Inflammatory macrophage (primary cell): Measurements from ENCODE around the gene IKZF5.

Experiments used
- DNase-seq, 2 donors: peaks; one replicate each; pipeline ENCODE4 v3.0.0-alpha.2; 2020 to 2022

The IKZF5 gene

DNA sequence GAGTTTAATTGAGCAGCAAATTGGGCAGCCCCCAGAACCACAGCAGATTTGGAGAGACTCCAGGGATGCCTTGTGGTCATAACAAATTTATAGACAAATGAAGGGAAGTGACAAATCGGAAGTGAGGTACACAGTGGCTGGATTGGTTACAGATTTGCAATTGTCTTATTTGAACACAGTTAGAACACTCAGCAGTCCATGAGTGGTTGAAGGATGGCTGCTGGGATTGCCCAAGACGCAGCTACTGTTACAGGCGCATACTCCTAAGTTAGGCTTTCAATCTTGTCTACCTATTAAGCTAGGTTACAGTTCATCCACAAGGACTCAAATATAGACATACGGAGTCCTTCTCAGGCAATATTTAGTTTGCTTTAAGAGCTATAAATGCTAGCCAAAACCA, 7.6 kb upstream of the IKZF5 start:
- no peak for DNase-seq

DNA sequence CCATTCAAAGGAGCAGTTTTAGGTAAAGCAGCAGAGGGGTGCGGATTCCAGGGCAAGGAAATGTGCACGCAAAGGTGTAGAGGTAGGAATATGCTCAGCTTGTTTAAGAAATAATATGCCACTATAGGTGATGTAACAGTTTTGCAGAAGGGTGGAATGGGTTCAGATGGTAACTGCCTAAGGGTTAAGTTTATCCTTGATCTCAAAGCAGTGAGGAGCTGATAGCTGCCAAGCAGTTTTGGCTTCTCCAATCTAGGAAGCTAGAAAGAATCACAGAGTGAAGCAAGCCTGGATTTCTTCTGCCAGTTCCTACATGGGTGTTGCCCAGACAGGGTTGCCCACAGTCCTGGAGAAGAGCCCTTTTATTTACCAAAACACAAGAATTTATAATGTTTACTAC, 6.2 kb upstream of the IKZF5 start:
- DNase-seq = no peak

DNA sequence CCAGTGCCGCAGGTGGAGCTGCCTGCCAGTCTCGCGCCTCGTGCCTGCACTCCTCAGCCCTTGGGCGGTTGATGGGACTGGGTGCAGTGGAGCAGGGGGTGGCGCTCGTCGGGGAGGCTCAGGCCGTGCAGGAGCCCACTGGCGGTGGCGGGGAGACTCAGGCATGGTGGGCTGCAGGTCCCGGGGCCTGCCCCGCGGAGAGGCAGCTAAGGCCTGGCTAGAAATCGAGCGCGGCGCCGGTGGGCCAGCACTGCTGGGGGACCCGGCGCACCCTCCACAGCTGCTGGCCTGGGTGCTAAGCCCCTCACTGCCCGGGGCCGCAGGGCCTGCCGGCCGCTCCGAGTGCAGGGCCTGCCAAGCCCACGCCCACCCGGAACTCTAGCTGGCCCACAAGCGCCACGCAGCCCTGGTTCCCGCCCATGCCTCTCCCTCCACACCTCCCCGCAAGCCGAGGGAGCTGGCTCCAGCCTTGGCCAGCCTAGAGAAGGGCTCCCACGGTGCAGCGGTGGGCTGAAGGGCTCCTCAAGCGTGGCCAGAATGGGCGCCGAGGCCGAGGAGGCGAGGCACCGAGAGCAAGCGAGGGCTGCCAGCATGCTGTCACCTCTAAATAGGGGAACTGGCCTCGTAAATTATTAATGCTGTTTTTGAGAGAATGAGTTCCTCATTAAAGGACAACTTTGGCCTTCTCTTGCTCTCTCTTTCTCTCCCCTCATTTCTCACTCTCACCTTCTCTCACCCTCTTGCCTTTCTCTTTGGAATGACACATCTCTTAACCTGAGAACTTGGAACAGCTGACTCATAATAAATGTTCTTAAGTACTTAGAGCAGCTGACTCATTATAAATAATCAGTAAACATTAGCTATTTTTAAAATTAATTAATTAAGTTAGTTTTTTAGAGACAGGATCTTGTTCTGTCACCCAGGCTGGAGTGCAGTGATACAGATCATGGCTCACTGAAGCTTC, 5.1 kb upstream of the IKZF5 start:
- no peak for DNase-seq

DNA sequence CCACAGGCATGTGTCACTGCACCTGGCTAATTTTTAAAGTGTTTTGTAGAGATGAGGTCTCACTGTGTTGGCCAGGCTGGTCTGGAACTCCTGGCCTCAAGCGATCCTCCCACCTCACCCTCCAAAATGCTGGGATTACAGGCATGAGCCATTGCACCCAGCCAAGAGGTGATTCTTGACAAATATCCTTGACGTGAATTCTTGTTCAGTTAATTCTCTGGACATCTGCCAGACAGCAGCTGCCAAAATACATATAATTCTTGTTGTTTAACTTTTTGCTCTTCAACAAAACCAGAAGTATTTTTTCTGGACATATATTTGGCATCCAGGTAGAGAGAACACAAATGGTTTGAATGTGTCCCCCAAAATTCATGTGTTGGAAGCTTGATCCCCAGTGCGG, 3.4 kb upstream of the IKZF5 start:
- DNase-seq = no peak

DNA sequence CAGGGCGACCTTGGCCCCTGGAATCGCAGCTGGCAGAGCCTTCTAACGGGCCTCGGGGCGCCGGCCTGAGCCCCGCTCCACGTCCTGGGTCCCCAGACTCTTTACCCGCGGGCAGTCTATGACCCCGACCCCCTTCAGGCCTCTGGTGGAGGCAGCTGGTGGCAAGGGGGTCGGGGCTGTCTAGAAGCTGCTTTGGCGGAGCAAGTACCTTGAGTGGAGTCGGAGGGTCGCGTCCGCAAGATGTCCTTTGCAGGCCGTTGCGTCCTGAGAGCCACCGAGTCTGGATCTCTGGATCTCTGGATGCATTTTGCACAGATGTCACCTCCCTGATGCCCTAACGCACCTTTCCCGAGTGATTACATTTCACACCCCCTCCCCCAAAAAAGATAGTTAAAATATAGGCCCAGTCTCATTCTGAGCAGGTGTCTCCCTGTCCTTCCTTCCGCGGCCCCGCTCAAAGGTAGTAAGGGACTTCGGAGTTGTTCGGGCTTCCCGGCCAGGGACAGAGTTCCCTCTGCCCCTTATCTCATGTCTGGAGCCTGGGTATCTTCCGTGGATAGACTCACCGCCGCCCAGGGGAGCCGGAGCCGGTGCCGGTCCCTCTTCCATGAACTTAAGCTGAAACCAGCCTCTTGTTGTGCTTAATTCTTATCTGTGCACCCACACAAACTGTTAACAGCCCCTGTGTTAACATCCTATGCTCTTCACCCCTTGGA, 668 bp upstream of the IKZF5 start:
- no peak for DNase-seq

DNA sequence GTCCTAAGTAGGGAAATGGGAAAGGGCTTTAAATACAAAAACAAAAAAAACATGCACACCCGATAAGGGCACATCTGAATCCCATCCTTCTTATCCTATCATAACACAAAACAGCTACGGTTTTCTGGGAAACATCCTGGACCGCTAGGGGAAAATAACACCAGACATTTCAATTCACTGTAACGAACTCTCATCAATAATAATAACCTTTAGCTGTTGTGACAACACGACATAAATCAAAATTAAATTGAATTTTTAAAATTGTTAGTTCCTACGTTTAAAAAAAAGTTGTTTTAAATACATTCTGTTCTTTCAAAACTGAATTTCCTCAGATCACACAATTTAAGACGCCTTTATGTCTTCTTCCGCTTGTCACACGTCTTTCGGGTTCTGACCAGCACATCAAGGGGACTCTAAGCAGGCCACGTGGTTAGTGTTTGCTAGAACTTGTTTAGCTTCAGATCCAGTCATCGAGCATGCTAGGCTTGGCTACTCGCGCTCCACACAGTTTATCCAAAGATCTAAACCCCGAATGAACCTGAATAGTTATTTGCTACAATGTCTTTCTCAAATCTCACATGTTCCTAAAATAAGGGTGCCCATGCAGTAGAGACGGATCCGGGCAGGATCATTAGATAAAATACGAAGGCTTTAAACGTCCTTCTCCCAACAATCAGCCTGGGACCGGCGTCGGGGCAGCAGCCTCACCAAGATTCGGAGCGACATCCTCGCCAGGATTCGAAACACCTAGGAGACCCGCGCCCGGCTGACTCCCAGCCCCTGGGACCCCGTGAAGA, 839 bp downstream of the IKZF5 start:
- DNase-seq = peak; percentile 61 to 79

DNA sequence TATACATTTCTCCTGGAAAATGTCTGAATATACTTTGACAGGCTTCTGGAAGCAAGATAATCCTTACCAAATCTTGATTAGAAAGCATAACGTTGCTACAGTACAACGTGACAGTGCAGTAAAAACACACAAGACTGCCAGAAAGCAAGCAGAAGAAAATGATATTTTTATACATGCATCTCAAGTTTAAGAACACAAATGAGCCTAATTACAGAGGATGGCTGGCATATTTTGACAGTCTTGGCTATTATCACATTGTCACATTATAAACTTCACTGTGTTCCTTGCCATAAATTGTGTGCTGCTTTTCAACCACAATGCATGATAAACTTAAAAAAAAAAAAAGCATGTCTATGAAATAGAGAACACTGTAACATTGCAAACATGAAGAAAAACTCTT, 4.3 kb downstream of the IKZF5 start:
- DNase-seq = no peak

DNA sequence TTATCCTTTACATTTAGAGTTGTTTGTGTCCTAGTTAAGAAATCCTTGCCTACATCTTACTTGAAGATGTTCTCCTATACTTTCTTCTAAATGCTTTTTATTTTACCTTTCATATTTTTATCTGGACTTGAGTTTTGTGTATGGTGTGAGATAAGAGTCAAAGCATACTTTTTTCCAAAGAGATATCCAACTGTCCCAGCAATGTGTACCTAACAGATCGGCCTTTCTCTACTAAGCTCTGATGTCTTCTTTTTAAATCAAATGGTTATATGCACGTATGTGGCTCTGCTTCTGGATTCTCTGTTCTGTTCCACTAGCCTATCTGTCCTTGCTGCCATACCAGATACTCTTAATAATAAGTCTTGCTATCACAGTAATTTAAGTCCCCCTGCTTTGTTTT, 7.2 kb downstream of the IKZF5 start:
- no peak for DNase-seq

DNA sequence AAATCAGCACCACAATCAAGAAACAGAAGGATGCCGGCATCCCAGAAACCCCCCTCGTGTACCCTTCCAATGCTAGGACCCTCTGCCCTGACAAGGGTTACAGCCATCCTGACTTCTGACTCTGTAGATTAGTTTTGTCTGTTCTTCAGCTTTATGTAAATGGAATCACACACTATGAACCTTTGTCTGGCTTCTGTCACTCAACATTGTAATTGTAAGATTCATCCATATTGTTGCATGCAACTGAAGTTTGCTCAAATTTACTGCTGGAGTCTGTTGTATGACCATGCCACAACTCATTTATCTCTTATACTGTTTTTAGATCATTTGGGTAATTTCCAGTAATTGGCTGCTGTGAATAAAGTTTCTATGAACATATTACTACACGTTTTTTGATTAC, 8.4 kb downstream of the IKZF5 start:
- no peak for DNase-seq

DNA sequence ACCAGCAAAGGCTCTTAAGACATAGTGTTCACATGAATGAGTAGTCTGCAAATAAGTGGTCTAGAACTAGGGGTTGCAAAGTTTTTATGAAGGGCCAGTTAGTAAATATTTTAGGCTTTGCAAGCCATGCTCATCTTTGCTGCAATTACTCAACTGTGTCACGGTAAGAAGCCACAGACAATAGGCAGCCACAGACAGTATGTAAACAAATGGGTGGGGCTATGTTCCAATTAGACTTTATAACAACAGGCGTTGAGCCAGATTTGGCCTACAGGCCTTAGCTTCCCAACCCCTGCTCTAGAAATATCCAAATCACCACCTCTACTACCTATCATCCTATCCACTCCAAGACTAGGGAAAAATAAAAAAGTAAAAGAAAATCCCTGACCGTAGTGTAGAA, 9.2 kb downstream of the IKZF5 start:
- DNase-seq = no peak

DNA sequence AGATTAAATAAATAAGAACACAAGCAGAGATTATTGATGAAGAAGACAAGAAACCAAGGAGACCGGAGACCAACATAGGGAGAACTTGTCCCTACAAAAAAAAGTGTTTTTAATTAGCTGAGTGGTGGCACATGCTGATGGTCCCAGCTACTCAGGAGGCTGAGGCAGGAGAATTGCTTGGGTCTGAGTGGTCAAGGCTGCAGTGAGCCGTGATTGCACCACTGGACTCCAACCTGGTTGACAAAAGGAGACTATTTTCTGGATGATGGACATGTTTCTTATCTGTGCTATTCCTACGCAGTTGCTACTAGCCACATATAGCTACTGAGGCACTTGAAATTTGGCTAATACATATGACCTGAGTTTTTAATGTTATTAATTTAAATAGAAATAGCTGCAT, 9.7 kb downstream of the IKZF5 start:
- DNase-seq = no peak

DNA sequence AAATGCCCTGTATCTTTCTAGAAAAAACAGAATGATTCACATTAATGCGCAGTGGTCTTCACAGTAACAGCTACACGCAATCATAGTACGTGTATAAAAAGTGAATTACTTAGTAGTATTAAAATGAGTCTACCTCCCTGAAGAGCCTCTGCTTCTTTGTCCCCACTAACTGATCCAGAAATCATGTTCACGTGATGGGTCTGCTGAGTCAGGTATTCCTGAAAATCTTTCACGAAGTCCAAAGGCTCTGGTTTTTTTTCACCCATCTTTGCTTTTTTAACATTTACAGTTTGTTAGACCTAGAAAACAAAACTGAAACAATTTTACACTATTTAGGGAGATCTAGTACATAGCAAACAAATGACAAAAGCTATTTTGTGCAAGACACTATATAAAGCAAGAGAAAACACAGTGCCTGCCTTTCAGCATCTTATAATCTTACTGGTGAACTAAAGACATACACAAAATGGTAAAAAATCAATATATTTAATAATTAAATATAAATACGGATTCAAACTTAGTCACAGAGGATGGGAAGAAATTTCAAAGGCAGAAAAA, 10.2 kb downstream of the IKZF5 start:
- no peak for DNase-seq

DNA sequence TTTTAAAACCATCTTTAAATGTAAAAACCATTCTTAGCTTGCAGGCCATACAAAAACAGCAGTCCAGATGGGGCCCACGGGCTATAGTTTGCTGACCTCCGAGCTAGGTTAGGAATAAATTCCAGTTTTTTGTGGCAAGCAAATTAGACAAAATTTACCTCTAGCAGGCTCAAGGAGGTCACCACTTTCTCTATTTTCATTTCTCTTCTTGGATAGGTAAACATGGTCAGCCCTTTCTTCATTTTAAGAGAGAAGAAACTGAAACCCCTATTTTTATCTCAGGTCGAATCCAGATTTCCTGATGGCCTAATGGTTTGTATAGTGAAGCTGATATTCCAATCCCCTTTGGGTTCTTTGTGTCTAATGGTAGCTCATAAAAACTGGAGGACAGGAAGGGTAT, 10.7 kb downstream of the IKZF5 start:
- no peak for DNase-seq

DNA sequence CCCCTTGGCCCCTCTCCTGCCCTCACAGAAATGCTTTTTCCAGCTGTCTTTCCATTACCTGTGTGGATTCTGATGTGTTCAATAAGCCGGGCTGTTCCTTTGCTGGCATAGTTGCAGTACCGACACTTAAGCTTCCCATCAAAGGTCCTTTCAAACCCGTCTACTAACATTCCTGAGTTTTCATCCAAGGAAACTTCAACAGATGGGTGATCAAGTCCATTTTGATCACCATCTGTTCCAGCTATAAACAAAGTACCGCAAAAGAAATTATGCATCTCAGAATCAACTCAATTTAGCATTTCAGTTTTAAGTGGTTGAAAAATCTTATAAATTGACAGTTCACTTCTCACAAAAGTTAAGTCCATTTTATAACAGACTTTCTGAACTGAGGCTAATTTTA, 12.7 kb downstream of the IKZF5 start:
- DNase-seq = no peak

DNA sequence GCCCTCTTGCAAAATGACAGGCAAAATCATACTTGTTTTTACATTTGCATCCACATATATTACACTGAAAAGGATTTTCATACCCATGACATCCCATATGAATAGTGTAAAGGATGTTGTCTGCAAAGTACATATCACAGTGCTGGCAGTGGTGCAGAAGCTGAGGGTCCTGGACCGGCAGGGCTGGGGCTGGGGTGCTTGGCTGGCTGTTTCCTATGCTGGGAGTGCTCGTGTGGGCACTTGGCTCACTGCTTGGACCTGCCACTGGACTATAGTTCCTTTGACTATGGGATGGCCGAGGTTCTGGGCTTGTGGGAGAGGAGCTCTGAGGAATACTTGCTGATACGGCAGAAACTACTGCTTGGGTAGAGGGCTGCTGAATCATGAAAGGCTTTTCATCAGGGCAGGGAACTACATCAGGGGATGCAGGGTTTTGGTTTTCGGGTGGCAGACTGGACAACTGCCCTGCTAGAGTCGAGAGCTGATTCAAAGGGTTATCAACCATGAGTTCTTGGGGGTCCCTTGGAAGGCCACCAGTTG, 14.7 kb downstream of the IKZF5 start:
- no peak for DNase-seq

DNA sequence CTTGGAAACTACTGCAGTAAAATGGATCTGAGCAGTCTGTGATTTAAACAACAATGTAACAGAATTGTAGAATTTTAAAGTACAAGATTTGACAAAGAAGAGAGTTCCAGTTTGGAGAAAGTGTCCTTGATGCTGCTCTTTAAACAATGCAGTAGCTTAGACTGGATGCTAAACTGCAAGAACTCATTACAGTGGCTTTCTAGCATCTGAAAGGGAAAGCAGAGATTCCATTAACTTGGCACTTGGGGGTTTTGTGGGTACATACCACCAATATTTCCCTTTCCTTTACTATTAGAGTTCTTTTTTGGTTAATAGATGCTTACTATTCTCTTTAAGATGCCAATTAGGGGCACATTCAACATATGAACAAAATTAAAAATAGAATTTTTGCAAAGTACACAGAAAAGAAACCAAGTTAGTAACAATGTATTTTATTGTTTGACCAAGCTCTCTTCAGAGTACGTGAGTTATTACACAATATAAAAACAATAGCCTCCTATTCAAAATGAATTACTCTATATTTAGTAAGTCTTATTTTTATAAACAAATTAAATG, 16.5 kb downstream of the IKZF5 start:
- no peak for DNase-seq

DNA sequence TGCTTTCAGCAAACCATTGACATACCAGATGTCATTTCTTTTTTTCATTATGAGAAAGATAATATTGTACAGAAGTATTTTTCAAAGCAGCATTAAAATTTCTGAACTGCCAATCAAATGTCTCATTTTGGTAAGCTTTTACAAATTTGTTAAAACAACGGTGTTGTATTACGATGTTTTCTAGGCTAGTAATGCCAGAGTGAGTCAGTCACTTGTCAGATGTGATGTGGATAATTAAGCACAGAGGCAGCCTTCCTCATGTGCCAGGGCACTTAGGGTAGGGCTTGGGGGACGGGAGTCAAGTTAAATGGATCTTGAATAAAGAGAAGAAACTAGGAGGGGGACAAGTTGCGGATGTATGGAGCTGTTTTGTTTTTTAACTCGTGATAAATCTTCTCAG, 18.3 kb downstream of the IKZF5 start:
- DNase-seq = no peak

DNA sequence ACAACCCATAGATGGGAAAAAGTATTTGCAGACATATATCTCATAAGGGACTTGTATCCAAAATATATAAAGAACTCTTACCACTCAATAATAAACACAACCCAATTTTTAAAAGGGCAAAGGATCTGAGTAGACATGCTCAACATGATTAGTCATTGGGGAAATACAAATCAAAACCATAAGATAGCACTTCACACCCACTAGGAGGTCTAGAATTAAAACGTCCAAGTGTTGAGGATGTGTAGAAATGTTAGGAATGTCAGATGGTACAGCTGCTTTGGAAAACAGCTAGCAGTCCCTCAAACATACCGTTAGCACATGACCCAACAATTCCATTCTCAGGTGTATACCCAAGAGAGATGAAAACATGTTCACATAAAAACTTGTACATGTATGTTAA, 20.1 kb downstream of the IKZF5 start:
- no peak for DNase-seq

DNA sequence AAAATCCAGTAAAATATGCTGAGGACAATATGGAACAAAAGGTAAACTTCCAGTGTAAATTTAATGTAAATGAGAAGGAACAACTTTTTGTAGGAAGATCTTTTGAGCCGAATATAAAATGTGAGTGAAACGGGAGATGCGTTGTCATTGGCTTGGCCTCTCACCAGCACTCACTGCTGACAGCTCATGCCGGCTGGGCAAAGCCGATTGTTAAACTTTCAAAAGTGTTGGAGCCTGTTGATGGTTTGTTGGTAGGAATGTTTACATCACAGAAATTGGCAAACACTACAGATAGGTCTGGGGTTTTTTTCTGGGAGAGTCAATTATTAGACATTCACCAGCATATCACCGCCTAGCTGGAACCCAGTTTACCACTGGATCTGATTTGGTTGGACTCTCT, 22.3 kb downstream of the IKZF5 start:
- DNase-seq = no peak

DNA sequence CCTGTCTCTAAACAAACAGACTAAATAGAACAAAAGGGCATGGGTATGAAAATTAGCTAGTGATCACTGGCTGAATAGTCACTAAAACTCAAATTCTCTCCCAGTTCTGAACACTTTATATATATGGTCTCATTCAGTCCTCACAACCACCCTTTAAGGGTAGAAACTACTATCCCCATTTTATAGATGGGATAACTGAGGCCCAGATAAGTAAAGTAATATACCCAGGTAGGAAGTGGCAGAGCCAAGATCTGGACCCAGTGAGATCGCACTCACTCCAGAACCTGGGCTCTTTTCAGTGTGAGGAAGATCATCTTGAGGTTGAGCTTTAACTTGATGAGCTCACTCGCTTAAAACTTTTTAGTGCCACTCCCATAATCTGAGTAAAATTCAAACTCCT, 23.9 kb downstream of the IKZF5 start:
- no peak for DNase-seq

DNA sequence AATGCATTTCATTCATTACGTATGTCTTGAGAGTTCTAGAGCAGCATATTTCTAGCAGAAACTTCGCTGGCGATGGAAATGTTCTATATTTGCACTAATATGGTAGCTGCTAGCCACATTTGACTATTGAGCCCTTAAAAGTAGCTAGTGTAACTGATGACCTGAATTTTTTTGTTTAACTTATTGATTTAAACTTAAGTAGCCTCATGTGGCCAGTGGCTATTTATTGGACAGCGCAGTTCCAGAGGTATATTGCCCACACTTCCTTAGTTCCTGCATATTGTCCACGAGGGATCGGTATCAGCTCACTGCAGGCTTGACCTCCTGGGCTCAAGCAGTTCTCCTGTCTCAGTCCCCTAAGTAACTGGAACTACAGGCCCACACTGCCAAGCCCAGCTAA, 24.7 kb downstream of the IKZF5 start:
- DNase-seq = no peak

DNA sequence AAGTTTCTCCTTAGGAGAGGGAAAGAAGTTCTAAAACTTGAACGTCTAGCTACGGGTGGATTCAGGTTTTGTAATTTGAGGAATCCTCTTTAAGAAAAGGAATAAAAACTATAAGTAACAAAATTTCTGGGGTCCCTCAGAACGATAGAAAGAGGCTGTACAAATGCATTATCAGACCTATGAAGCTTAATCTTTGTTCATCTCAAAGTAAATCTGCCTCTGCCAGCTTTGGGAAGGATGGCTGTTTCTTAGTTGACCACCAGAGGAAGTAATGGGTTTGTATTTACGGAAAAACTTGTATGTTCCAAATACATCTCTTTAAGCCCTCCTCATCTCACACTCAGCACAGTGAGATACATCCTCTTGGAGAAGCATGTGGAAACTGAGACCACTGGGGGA, 27.5 kb downstream of the IKZF5 start:
- peak; percentile 14 to 35 for DNase-seq
